ENCODE measurements around the gene SERPINB7. TPM values are rescaled to one million over a fixed set of nuclear protein-coding genes. Genes with fewer than 3 reads are reported as not detected.
"Not testable (repeated sequence)": the region's sequence is repeated elsewhere in the genome, so short reads cannot be mapped to it uniquely, and the experiment has no call there.

SERPINB7 gene
- total and polyA plus RNA-seq, 5 donors from 2014 or later = not detected

GRCh38 chr18:63752636-63753035, 22.6 kb upstream of the SERPINB7 start:
- Histone ChIP-seq H3K4me1 (ENCODE audit: control insufficient read depth, insufficient read depth, low read length, poor library complexity, severe bottlenecking) (no peaks in the 10 kb centered on the region), H3K36me3 (ENCODE audit: control insufficient read depth, insufficient read depth, low read length) (no peaks in the 10 kb centered on the region), H3K27me3 (ENCODE audit: control insufficient read depth, insufficient read depth, low read length) (no peaks in the 10 kb centered on the region), H3K27ac (ENCODE audit: insufficient read depth, low read length, poor library complexity, severe bottlenecking) (no peak overlapping the region), H3K9me3 (ENCODE audit: control insufficient read depth in 2 of 2, low read length in 2 of 2) (no peaks in the 10 kb centered on the region), H3K4me3 (ENCODE audit: low read depth, low read length) (no peak overlapping the region)
- Mint-ChIP-seq H3K9me3 (peaks cover 0 to 9% (median 4%) of the 10 kb centered on the region in 7 donors), H3K27ac (peak overlapping the region in 1 of 3 donors; percentile 63), H3K4me1 (no peaks in the 10 kb centered on the region), H3K27me3 (no peaks in the 10 kb centered on the region), H3K36me3 (no peaks in the 10 kb centered on the region), H3K4me3 (no peak overlapping the region)
- ATAC-seq (ENCODE audit: low read depth in 2 of 2) (no peak), DNase-seq (no peak)

DNA sequence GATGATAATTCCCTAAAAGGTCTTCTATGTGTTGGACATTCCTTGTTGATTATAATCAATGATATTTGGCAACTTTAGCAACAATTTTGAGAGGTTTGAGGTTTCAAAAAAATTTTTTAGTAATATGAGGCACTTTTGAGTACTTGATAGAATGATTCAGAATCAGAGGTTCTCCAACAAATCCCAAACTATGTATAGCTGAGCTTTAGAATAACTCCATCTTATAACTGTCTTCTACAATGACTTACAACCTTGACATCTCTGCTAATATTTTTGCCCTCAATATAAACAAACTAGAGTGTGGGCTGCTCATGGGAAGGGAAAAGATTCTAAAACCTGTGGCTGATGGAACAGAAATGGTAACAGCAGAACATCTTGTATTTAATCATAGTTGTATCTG, 21.5 kb upstream of the SERPINB7 start:
- Histone ChIP-seq H3K27ac (ENCODE audit: insufficient read depth, low read length, poor library complexity, severe bottlenecking) (no peak overlapping the region), H3K9me3 (ENCODE audit: control insufficient read depth in 2 of 2, low read length in 2 of 2) (no peaks in the 10 kb centered on the region), H3K4me1 (ENCODE audit: control insufficient read depth, insufficient read depth, low read length, poor library complexity, severe bottlenecking) (no peaks in the 10 kb centered on the region), H3K36me3 (ENCODE audit: control insufficient read depth, insufficient read depth, low read length) (no peaks in the 10 kb centered on the region), H3K27me3 (ENCODE audit: control insufficient read depth, insufficient read depth, low read length) (no peaks in the 10 kb centered on the region), H3K4me3 (ENCODE audit: low read depth, low read length) (no peak overlapping the region)
- H3K4me1 Mint-ChIP-seq = no peaks in the 10 kb centered on the region
- no peak for DNase-seq
- no peaks in the 10 kb centered on the region for H3K27me3 Mint-ChIP-seq
- no peak for ATAC-seq (ENCODE audit: low read depth in 2 of 2)
- H3K4me3 Mint-ChIP-seq = no peak overlapping the region
- no peaks in the 10 kb centered on the region for H3K36me3 Mint-ChIP-seq
- no peak overlapping the region for H3K27ac Mint-ChIP-seq
- H3K9me3 Mint-ChIP-seq = peaks cover 0 to 9% (median 5%) of the 10 kb centered on the region in 7 donors

- Mint-ChIP-seq H3K4me3 (no peak overlapping the region), H3K27me3 (no peaks in the 10 kb centered on the region), H3K36me3 (no peaks in the 10 kb centered on the region), H3K27ac (no peak overlapping the region), H3K4me1 (no peaks in the 10 kb centered on the region), H3K9me3 (peaks cover 5 to 18% (median 11%) of the 10 kb centered on the region in 7 donors)
- DNase-seq = no peak
- Histone ChIP-seq H3K4me1 (ENCODE audit: control insufficient read depth, insufficient read depth, low read length, poor library complexity, severe bottlenecking) (no peaks in the 10 kb centered on the region), H3K27ac (ENCODE audit: insufficient read depth, low read length, poor library complexity, severe bottlenecking) (no peak overlapping the region), H3K4me3 (ENCODE audit: low read depth, low read length) (no peak overlapping the region), H3K27me3 (ENCODE audit: control insufficient read depth, insufficient read depth, low read length) (no peaks in the 10 kb centered on the region), H3K36me3 (ENCODE audit: control insufficient read depth, insufficient read depth, low read length) (no peaks in the 10 kb centered on the region), H3K9me3 (ENCODE audit: control insufficient read depth in 2 of 2, low read length in 2 of 2) (peaks cover 0 to 6% of the 10 kb centered on the region in 2 experiments)
- ATAC-seq (ENCODE audit: low read depth in 2 of 2) = no peak
Measured at GRCh38 chr18:63757541-63757940, 17.7 kb upstream of the SERPINB7 start.

DNA sequence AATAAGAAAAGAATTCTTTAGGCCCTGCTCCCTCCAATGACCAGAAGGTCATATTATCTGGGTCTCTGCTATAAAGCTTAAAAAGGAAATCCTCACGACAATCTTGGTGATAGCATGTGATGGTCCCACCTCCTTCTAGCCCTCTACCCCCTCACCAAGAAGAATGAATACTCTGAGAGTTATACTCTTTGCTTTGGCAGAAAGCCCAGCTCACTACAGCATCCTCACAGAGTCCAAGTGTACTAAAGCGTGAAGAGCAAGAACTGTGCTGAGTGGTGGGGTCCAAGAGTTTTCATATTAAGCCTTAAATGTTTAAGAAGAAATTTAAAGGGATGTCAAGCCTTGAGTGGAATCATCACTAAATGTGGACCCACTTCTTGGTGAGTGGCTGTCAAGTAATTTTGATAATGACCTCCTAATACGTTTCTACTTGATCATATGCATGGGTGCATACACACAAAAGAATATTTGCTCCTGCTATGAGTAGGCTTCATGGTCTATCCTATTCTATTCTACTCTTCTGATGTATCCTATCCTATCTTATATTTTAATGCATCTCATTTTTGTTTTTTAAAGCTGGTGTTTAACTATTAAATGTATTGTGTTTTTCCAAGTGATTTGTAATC, 16.5 kb upstream of the SERPINB7 start:
- no peak for ATAC-seq (ENCODE audit: low read depth in 2 of 2)
- no peak overlapping the region for H3K4me3 Mint-ChIP-seq

DNA sequence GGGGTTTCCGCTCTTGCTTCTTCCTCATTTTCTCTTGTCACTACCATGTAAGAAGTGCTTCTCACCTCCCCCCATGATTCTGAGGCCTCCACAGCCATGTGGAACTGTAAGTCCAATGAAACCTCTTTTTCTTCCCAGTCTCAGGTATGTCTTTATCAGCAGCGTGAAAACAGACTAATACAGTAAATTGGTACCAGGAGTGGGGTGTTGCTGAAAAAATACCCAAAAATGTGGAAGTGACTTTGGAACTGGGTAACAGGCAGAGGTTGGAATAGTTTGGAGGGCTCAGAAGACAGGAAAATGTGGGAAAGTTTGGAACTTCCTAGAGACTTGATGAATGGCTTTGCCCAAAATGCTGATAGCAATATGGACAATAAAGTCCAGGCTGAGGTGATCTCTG, 15.4 kb upstream of the SERPINB7 start:
- not testable (repeated sequence) for H3K4me3 Mint-ChIP-seq; H3K4me1 ChIP-seq (ENCODE audit: control insufficient read depth, insufficient read depth, low read length, poor library complexity, severe bottlenecking); H3K9me3 ChIP-seq (ENCODE audit: control insufficient read depth in 2 of 2, low read length in 2 of 2); DNase-seq; H3K36me3 ChIP-seq (ENCODE audit: control insufficient read depth, insufficient read depth, low read length); H3K27ac ChIP-seq (ENCODE audit: insufficient read depth, low read length, poor library complexity, severe bottlenecking); H3K27me3 Mint-ChIP-seq; H3K36me3 Mint-ChIP-seq; H3K4me3 ChIP-seq (ENCODE audit: low read depth, low read length); ATAC-seq (ENCODE audit: low read depth in 2 of 2); H3K4me1 Mint-ChIP-seq; H3K27me3 ChIP-seq (ENCODE audit: control insufficient read depth, insufficient read depth, low read length); H3K27ac Mint-ChIP-seq
- H3K9me3 Mint-ChIP-seq = peaks cover 5 to 18% (median 6%) of the 10 kb centered on the region in 7 donors

More for the DNA sequence above, 16.5 kb upstream of the SERPINB7 start:
- Histone ChIP-seq H3K36me3 (ENCODE audit: control insufficient read depth, insufficient read depth, low read length) (no peaks in the 10 kb centered on the region), H3K4me3 (ENCODE audit: low read depth, low read length) (no peak overlapping the region), H3K27me3 (ENCODE audit: control insufficient read depth, insufficient read depth, low read length) (no peaks in the 10 kb centered on the region), H3K9me3 (ENCODE audit: control insufficient read depth in 2 of 2, low read length in 2 of 2) (peaks cover 0 to 6% of the 10 kb centered on the region in 2 experiments), H3K4me1 (ENCODE audit: control insufficient read depth, insufficient read depth, low read length, poor library complexity, severe bottlenecking) (no peaks in the 10 kb centered on the region), H3K27ac (ENCODE audit: insufficient read depth, low read length, poor library complexity, severe bottlenecking) (no peak overlapping the region)
- no peaks in the 10 kb centered on the region for H3K4me1 Mint-ChIP-seq
- no peaks in the 10 kb centered on the region for H3K36me3 Mint-ChIP-seq
- no peak for DNase-seq
- H3K27me3 Mint-ChIP-seq = no peaks in the 10 kb centered on the region
- peaks cover 5 to 18% (median 11%) of the 10 kb centered on the region in 7 donors for H3K9me3 Mint-ChIP-seq
- H3K27ac Mint-ChIP-seq = no peak overlapping the region

GRCh38 chr18:63762518-63762917, 12.7 kb upstream of the SERPINB7 start:
- no peaks in the 10 kb centered on the region for H3K27me3 Mint-ChIP-seq
- DNase-seq (no peak), ATAC-seq (ENCODE audit: low read depth in 2 of 2) (no peak)
- no peak overlapping the region for H3K27ac ChIP-seq (ENCODE audit: insufficient read depth, low read length, poor library complexity, severe bottlenecking)
- no peaks in the 10 kb centered on the region for H3K4me1 ChIP-seq (ENCODE audit: control insufficient read depth, insufficient read depth, low read length, poor library complexity, severe bottlenecking)
- no peaks in the 10 kb centered on the region for H3K36me3 ChIP-seq (ENCODE audit: control insufficient read depth, insufficient read depth, low read length)
- no peaks in the 10 kb centered on the region for H3K36me3 Mint-ChIP-seq
- peaks cover 3 to 18% (median 6%) of the 10 kb centered on the region in 7 donors for H3K9me3 Mint-ChIP-seq
- no peak overlapping the region for H3K27ac Mint-ChIP-seq
- H3K4me3 ChIP-seq (ENCODE audit: low read depth, low read length) = no peak overlapping the region
- no peaks in the 10 kb centered on the region for H3K4me1 Mint-ChIP-seq
- peaks cover 0 to 6% of the 10 kb centered on the region in 2 experiments for H3K9me3 ChIP-seq (ENCODE audit: control insufficient read depth in 2 of 2, low read length in 2 of 2)
- H3K4me3 Mint-ChIP-seq = no peak overlapping the region
- no peaks in the 10 kb centered on the region for H3K27me3 ChIP-seq (ENCODE audit: control insufficient read depth, insufficient read depth, low read length)

DNA sequence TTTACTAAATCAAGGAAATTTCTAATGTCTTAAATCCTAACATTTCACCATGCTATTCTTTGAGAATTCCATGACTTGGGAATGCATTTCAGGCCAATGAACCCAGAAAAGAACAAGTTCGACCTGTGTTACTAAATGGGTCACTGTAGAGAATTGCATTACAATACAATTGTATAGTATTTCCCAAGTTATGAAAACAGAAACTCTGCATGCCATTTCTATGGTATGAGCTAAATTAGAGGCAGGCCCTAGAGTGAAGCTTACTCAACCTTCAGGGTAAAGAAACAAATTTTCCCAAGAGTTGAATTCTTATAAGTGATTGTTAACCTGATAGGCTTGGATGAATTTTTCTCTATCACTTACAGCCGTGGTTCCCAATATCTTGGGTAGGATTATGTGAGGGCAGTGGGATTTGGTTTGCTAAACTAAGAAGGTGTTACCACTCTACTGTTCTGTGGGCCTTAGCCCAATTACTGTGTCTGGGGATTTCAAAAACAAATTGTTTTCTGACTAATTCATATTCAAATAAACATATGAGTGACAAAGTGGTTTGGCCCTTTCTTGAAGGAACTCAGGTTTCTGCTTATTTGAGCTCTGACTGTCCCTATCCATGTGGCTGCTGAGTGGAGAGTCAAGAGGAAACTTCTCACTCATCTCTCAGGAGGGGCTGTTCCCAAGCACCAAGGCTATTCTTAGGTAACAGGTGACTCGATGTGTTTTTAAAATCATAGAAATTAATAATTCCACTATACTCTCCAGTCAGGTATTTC, 11.2 kb upstream of the SERPINB7 start:
- Mint-ChIP-seq H3K9me3 (peaks cover 2 to 18% (median 5%) of the 10 kb centered on the region in 7 donors), H3K36me3 (no peaks in the 10 kb centered on the region), H3K4me1 (no peaks in the 10 kb centered on the region), H3K27ac (no peak overlapping the region), H3K4me3 (no peak overlapping the region), H3K27me3 (no peaks in the 10 kb centered on the region)
- Histone ChIP-seq H3K36me3 (ENCODE audit: control insufficient read depth, insufficient read depth, low read length) (no peaks in the 10 kb centered on the region), H3K27ac (ENCODE audit: insufficient read depth, low read length, poor library complexity, severe bottlenecking) (no peak overlapping the region), H3K9me3 (ENCODE audit: control insufficient read depth in 2 of 2, low read length in 2 of 2) (peaks cover 0 to 6% of the 10 kb centered on the region in 2 experiments), H3K4me3 (ENCODE audit: low read depth, low read length) (no peak overlapping the region), H3K27me3 (ENCODE audit: control insufficient read depth, insufficient read depth, low read length) (no peaks in the 10 kb centered on the region), H3K4me1 (ENCODE audit: control insufficient read depth, insufficient read depth, low read length, poor library complexity, severe bottlenecking) (no peaks in the 10 kb centered on the region)
- DNase-seq = no peak
- ATAC-seq (ENCODE audit: low read depth in 2 of 2) = no peak

DNA sequence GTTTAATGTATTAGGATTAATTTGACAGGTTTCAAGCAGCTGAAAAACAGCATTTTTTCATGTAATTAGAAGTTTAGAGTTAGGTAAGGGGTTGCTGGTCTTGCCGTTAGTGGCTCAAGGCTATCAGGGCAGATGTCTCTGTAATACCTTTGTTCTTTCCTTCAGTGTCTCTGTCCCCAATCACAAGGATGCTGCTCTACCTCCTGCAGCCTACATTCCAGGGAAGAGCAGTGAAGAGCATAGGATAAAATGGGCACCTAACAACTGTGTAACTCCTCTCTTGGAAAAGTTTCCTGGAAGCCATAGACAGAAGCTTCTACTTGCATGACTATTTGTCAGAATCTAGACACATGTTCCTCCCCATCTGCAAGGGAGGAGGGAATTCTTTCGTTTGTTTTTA, 9.4 kb upstream of the SERPINB7 start:
- no peaks in the 10 kb centered on the region for H3K27me3 ChIP-seq (ENCODE audit: control insufficient read depth, insufficient read depth, low read length)
- H3K36me3 ChIP-seq (ENCODE audit: control insufficient read depth, insufficient read depth, low read length) = no peaks in the 10 kb centered on the region
- Mint-ChIP-seq H3K4me1 (no peaks in the 10 kb centered on the region), H3K9me3 (peaks cover 0 to 7% (median 3%) of the 10 kb centered on the region in 7 donors), H3K27ac (no peak overlapping the region), H3K4me3 (no peak overlapping the region), H3K27me3 (peaks cover 5% of the 10 kb centered on the region), H3K36me3 (no peaks in the 10 kb centered on the region)
- no peaks in the 10 kb centered on the region for H3K4me1 ChIP-seq (ENCODE audit: control insufficient read depth, insufficient read depth, low read length, poor library complexity, severe bottlenecking)
- DNase-seq = no peak
- ATAC-seq (ENCODE audit: low read depth in 2 of 2) = no peak
- H3K9me3 ChIP-seq (ENCODE audit: control insufficient read depth in 2 of 2, low read length in 2 of 2) = no peaks in the 10 kb centered on the region
- H3K4me3 ChIP-seq (ENCODE audit: low read depth, low read length) = no peak overlapping the region
- H3K27ac ChIP-seq (ENCODE audit: insufficient read depth, low read length, poor library complexity, severe bottlenecking) = no peak overlapping the region
